Neural cell (in vitro differentiated cells): ENCODE results near the gene TPRG1. TPM values are rescaled to one million over a fixed set of nuclear protein-coding genes. Genes with fewer than 3 reads are reported as not detected.

Experiments
- H2AFZ ChIP-seq: fragments of 200-600, 300-800 bp; sonication (generic), shearing (Covaris generic); 2 replicates; pipeline ENCODE4 v1.6.0; 2014; ENCODE audit warnings: low read depth, mild to moderate bottlenecking, antibody characterized with exemption, low read length, moderate library complexity
- H3F3A ChIP-seq: fragments of 200-600 bp; shearing (Covaris generic); 2 replicates; pipeline ENCODE4 v1.6.1; 2016; ENCODE audit warnings: mild to moderate bottlenecking, moderate library complexity, mixed read lengths, antibody characterized with exemption, low read length; ENCODE audit not compliant: insufficient read depth, poor library complexity, severe bottlenecking
- H3K27ac ChIP-seq: fragments of 200-600, 300-800 bp; sonication (generic), shearing (Covaris generic); 2 replicates; pipeline ENCODE4 v1.5.1; 2014; ENCODE audit warnings: mild to moderate bottlenecking, low read length, moderate library complexity
- H3K27me3 ChIP-seq: fragments of 300-800, 200-600 bp; sonication (generic), shearing (Covaris generic); 2 replicates; pipeline ENCODE4 v1.6.0; 2014; ENCODE audit warnings: mild to moderate bottlenecking, low read depth, low read length, moderate library complexity; ENCODE audit not compliant: insufficient read depth
- H3K36me3 ChIP-seq: fragments of 300-800, 200-600 bp; sonication (generic), shearing (Covaris generic); 2 replicates; pipeline ENCODE4 v1.5.1; 2014; ENCODE audit warnings: mild to moderate bottlenecking, antibody characterized with exemption, low read length, moderate library complexity; ENCODE audit not compliant: insufficient read depth
- H3K4me2 ChIP-seq: fragments of 300-800, 200-600 bp; sonication (generic), shearing (Covaris generic); 2 replicates; pipeline ENCODE4 v1.6.0; 2014; ENCODE audit warnings: mild to moderate bottlenecking, low read length
- H3K4me3 ChIP-seq: fragments of 300-800, 200-600 bp; sonication (generic), shearing (Covaris generic); 2 replicates; pipeline ENCODE4 v1.5.1; 2014; ENCODE audit warnings: mild to moderate bottlenecking, low read length, moderate library complexity
- H3K79me2 ChIP-seq: fragments of 200-600 bp; shearing (Covaris generic); replicated peaks from 2 replicates; pipeline ENCODE4 v1.6.0; 2014; ENCODE audit warnings: mild to moderate bottlenecking, low read length, moderate library complexity; ENCODE audit not compliant: insufficient read depth
- H3K9ac ChIP-seq: fragments of 300-800, 200-600 bp; sonication (generic), shearing (Covaris generic); 2 replicates; pipeline ENCODE4 v1.6.1; 2016; ENCODE audit warnings: mild to moderate bottlenecking, low read length, mixed read lengths
- H3K9me2 ChIP-seq: fragments of 200-600 bp; shearing (Covaris generic); 2 replicates; pipeline ENCODE4 v1.6.1; 2016; ENCODE audit warnings: mild to moderate bottlenecking, low read length, mixed read lengths; ENCODE audit not compliant: insufficient read depth
- H3K9me3 ChIP-seq: fragments of 200-600, 300-800 bp; sonication (generic), shearing (Covaris generic); 2 replicates; pipeline ENCODE4 v1.6.1; 2016; ENCODE audit warnings: mild to moderate bottlenecking, mixed run types, low read length, moderate library complexity, mixed read lengths
- H4K20me1 ChIP-seq: fragments of 200-600 bp; shearing (Covaris generic); 2 replicates; pipeline ENCODE4 v1.6.1; 2016; ENCODE audit warnings: mild to moderate bottlenecking, mixed run types; ENCODE audit not compliant: insufficient read depth
- CTCF ChIP-seq: fragments of 450-650 bp; IDR thresholded peaks from 2 replicates; pipeline ENCODE4 v1.5.1; 2014; ENCODE audit warnings: antibody characterized with exemption, mild to moderate bottlenecking, moderate library complexity; ENCODE audit not compliant: poor library complexity, severe bottlenecking
- EP300 ChIP-seq: fragments of 450-650 bp; conservative IDR thresholded peaks from 2 replicates; pipeline ENCODE4 v1.6.1; 2014; ENCODE audit warnings: antibody characterized with exemption, mild to moderate bottlenecking, moderate library complexity; ENCODE audit not compliant: poor library complexity, severe bottlenecking
- EZH2 ChIP-seq: fragments of 200-600, 300-800 bp; shearing (Covaris generic), sonication (generic); IDR thresholded peaks from 2 replicates; pipeline ENCODE4 v1.6.1; 2014; ENCODE audit warnings: antibody characterized with exemption, low read length, borderline replicate concordance, mild to moderate bottlenecking; ENCODE audit not compliant: insufficient read depth, poor library complexity, severe bottlenecking
- MXI1 ChIP-seq: fragments of 450-650 bp; conservative IDR thresholded peaks from 2 replicates; pipeline ENCODE4 v1.6.1; 2014; ENCODE audit warnings: antibody characterized with exemption, mild to moderate bottlenecking; ENCODE audit not compliant: poor library complexity, severe bottlenecking
- POLR2AphosphoS5 ChIP-seq: IDR thresholded peaks from 2 replicates; pipeline ENCODE4 v1.6.1; 2012
- RAD21 ChIP-seq: fragments of 450-650 bp; conservative IDR thresholded peaks from 2 replicates; pipeline ENCODE4 v1.6.1; 2014; ENCODE audit warnings: antibody characterized with exemption, mild to moderate bottlenecking, moderate library complexity
- REST ChIP-seq: IDR thresholded peaks from 2 replicates; pipeline ENCODE4 v1.6.1; 2012; ENCODE audit warnings: borderline replicate concordance
- SMC3 ChIP-seq: fragments of 450-650 bp; conservative IDR thresholded peaks from 2 replicates; pipeline ENCODE4 v1.6.1; 2014; ENCODE audit warnings: antibody characterized with exemption, mild to moderate bottlenecking, moderate library complexity; ENCODE audit not compliant: poor library complexity
- TAF1 ChIP-seq: IDR thresholded peaks from 2 replicates; pipeline ENCODE4 v1.6.1; 2012; ENCODE audit warnings: low read depth
- polyA plus RNA-seq: library from polyadenylated mRNA; depleted of rRNA; stranded (reverse); fragments of >200 nt; gene quantifications from 2 replicates; pipeline ENCODE4 v1.2.3, GENCODE V29; 2014

Gene TPRG1
- polyA plus RNA-seq, 1 donor from 2014 or later = 0.17 TPM

GRCh38 chr3:189275182-189275581, 103.4 kb downstream of the TPRG1 start:
- Histone ChIP-seq H3K27ac (no peak overlapping the region), H3K27me3 (no peaks in the 10 kb centered on the region), H2AFZ (no peak overlapping the region), H3K36me3 (no peaks in the 10 kb centered on the region), H4K20me1 (no peaks in the 10 kb centered on the region), H3K9me2 (no peaks in the 10 kb centered on the region), H3K4me3 (no peak overlapping the region), H3F3A (no peaks in the 10 kb centered on the region), H3K4me2 (no peak overlapping the region), H3K9me3 (no peaks in the 10 kb centered on the region), H3K9ac (no peak overlapping the region), H3K79me2 (no peaks in the 10 kb centered on the region)
- TF ChIP-seq EP300 (no peak), CTCF (no peak), TAF1 (no peak), MXI1 (no peak), EZH2 (no peak), REST (no peak), RAD21 (no peak), POLR2AphosphoS5 (no peak), SMC3 (no peak)

GRCh38 chr3:189275852-189276251, 104.1 kb downstream of the TPRG1 start:
- no peaks in the 10 kb centered on the region for H3K36me3 ChIP-seq
- H3K9me3 ChIP-seq = no peaks in the 10 kb centered on the region
- H3K79me2 ChIP-seq = no peaks in the 10 kb centered on the region
- H3K27me3 ChIP-seq = no peaks in the 10 kb centered on the region
- TF ChIP-seq TAF1 (no peak), EP300 (no peak), POLR2AphosphoS5 (no peak), REST (no peak)
- H3K9me2 ChIP-seq = no peaks in the 10 kb centered on the region
- H3K27ac ChIP-seq = no peak overlapping the region
- no peak overlapping the region for H3K4me2 ChIP-seq
- H4K20me1 ChIP-seq = no peaks in the 10 kb centered on the region
- no peak overlapping the region for H3K9ac ChIP-seq
- H2AFZ ChIP-seq = no peak overlapping the region
- H3F3A ChIP-seq = no peaks in the 10 kb centered on the region
- no peak overlapping the region for H3K4me3 ChIP-seq
